Ecto neural progenitor cell (in vitro differentiated cells): ENCODE results near the gene STX5.
"Not testable (repeated sequence)": the region's sequence is repeated elsewhere in the genome, so short reads cannot be mapped to it uniquely, and the experiment has no call there.

Experiments used
- DNase-seq: peaks from one replicate; pipeline ENCODE4 v3.0.0-alpha.2; 2018; ENCODE audit warnings: low spot score

The STX5 gene

GRCh38 chr11:62786318-62787004, 45.4 kb downstream of the STX5 start:
- peak; percentile 94 for DNase-seq

GRCh38 chr11:62782753-62783152, 49.1 kb downstream of the STX5 start:
- DNase-seq = no peak

- DNase-seq = no peak
These were observed 53.4 kb downstream of the STX5 start for GRCh38 chr11:62778441-62778840.

- DNase-seq = no peak
These were observed 54.5 kb downstream of the STX5 start for GRCh38 chr11:62777389-62777788.

GRCh38 chr11:62775646-62776045, 56.2 kb downstream of the STX5 start:
- no peak for DNase-seq

GRCh38 chr11:62774407-62774806, 57.4 kb downstream of the STX5 start:
- no peak for DNase-seq

GRCh38 chr11:62771144-62772021, 60.5 kb downstream of the STX5 start, which contains the start of gene TAF6L:
Gene TAF6L (plus strand): TSS chr11:62771396. CDS start chr11:62775784, 4,388 bp downstream.
- peak; percentile 99 for DNase-seq

- DNase-seq = peak; percentile 61
These were observed 61.1 kb downstream of the STX5 start for GRCh38 chr11:62770778-62771143.

GRCh38 chr11:62760867-62761227, 71.0 kb downstream of the STX5 start:
- DNase-seq = not testable (repeated sequence)

- DNase-seq = no peak
These were observed 73.7 kb downstream of the STX5 start for GRCh38 chr11:62757846-62758788.
